NT2/D1 (cell line): Measurements from ENCODE around the gene WDR1.

Source experiments
- YY1 ChIP-seq: IDR thresholded peaks from 2 replicates; pipeline ENCODE4 v1.6.1; 2011; ENCODE audit not compliant: insufficient read length, insufficient read depth
- ZNF274 ChIP-seq: IDR thresholded peaks from 2 replicates; pipeline ENCODE4 v1.6.1; 2011; ENCODE audit warnings: mild to moderate bottlenecking, low read depth, low read length

- TF ChIP-seq YY1 = no peak
- TF ChIP-seq ZNF274 = no peak
These were observed 85.5 kb downstream of the WDR1 start for GRCh38 chr4:10030972-10031667.
